Endodermal cell (in vitro differentiated cells): ENCODE data around the gene NRXN2. TPM values are rescaled to one million over a fixed set of nuclear protein-coding genes. Genes with fewer than 3 reads are reported as not detected.

Experiments
- DNase-seq: peaks from one replicate; pipeline ENCODE4 v3.0.0-alpha.2; 2017
- H3K27ac ChIP-seq: 2 replicates; pipeline ENCODE4 v1.5.1; 2013; ENCODE audit warnings: mild to moderate bottlenecking, low read depth, low read length, moderate library complexity
- H3K27me3 ChIP-seq: 2 replicates; pipeline ENCODE4 v1.6.1; 2013; ENCODE audit warnings: mild to moderate bottlenecking, low read length, moderate library complexity; ENCODE audit not compliant: insufficient read depth, control insufficient read depth, poor library complexity, severe bottlenecking
- H3K36me3 ChIP-seq: 2 replicates; pipeline ENCODE4 v1.7.0; 2013; ENCODE audit warnings: mild to moderate bottlenecking, low read length, moderate library complexity; ENCODE audit not compliant: control insufficient read depth, insufficient read depth
- H3K4me1 ChIP-seq: one replicate; pipeline ENCODE4 v1.7.0; 2013; ENCODE audit warnings: low read length; ENCODE audit not compliant: control insufficient read depth, insufficient read depth
- H3K4me3 ChIP-seq: 2 replicates; pipeline ENCODE4 v1.5.1; 2013; ENCODE audit warnings: mild to moderate bottlenecking, low read length, moderate library complexity
- H3K9ac ChIP-seq: 2 replicates; pipeline ENCODE4 v1.6.1; 2013; ENCODE audit warnings: mild to moderate bottlenecking, low read length, moderate library complexity; ENCODE audit not compliant: poor library complexity, severe bottlenecking; ENCODE audit errors: extremely low read depth
- H3K9me3 ChIP-seq: 2 replicates; pipeline ENCODE4 v1.6.1; 2013; ENCODE audit warnings: mild to moderate bottlenecking, low read length, moderate library complexity; ENCODE audit not compliant: control insufficient read depth
- H3K27ac Mint-ChIP-seq: 2 replicates; pipeline ENCODE4 v1.8.0; 2020; ENCODE audit warnings: mixed read lengths
- H3K27me3 Mint-ChIP-seq: 2 replicates; pipeline ENCODE4 v1.8.0; 2021; ENCODE audit warnings: mild to moderate bottlenecking, mixed read lengths; ENCODE audit not compliant: insufficient read depth
- H3K36me3 Mint-ChIP-seq: 2 replicates; pipeline ENCODE4 v1.8.0; 2020; ENCODE audit warnings: low read depth, mixed read lengths
- H3K4me1 Mint-ChIP-seq: 2 replicates; pipeline ENCODE4 v1.8.0; 2020; ENCODE audit warnings: mixed read lengths
- H3K4me3 Mint-ChIP-seq: 2 replicates; pipeline ENCODE4 v1.8.0; 2020; ENCODE audit warnings: mild to moderate bottlenecking, moderate library complexity, mixed read lengths
- H3K9me3 Mint-ChIP-seq: 2 replicates; pipeline ENCODE4 v1.8.0; 2020; ENCODE audit warnings: mild to moderate bottlenecking, mixed read lengths
- WGBS, 2 experiments: methylation state at CpG; one replicate each; pipeline versions ENCODE4 v1.1.5 to v1.1.7; 2013; ENCODE audit warnings: missing lambda C conversion rate in 2 of 2, mixed read lengths in 1 of 2; ENCODE audit not compliant: insufficient coverage in 1 of 2, insufficient read length in 1 of 2; 5-methylcytosine and 5-hydroxymethylcytosine counted together
- long read RNA-seq, 4 experiments: library from polyadenylated mRNA in 2 of 4; library from RNA in 1 of 4; library from capped mRNA in 1 of 4; stranded (forward) in 3 of 4; unstranded in 1 of 4; transcript quantifications; one replicate each; pipeline ENCODE4 v2.0.0, GENCODE V29; 2020 to 2021; ENCODE audit warnings: inconsistent platforms in 1 of 4
- polyA plus RNA-seq, 2 experiments: library from polyadenylated mRNA; stranded (reverse); fragments of 50-300 nt; gene quantifications; one replicate each; pipeline ENCODE4 v1.2.3, GENCODE V29; 2013
- total RNA-seq, 2 donors: library from RNA; stranded (reverse); fragmentation: NEBNext Ultra II Directional in 1 of 2; extraction: Animal tissue kit (Norgen Biotek cat#: 25700) in 1 of 2; gene quantifications; 2 replicates in 1 of 2; 3 replicates in 1 of 2; pipeline ENCODE4 v1.2.1, GENCODE V29; 2021
- TF ChIP-seq, protein P1 (sequence below): fragments of 200-600 bp; sonication (generic); conservative IDR thresholded peaks from 2 replicates; pipeline ENCODE4 v1.5.0; 2021; ENCODE audit warnings: antibody characterized with exemption, mild to moderate bottlenecking

NRXN2 gene
- 1 to 10 TPM in 1 of 2 donors, under 1 TPM in 1; 1.00 to 1.5 TPM for total RNA-seq
- 26.7 TPM for polyA plus RNA-seq (2013, experiment 1 of 2)
- 29.3 TPM for polyA plus RNA-seq (2013, experiment 2 of 2)
- long read RNA-seq, experiment 1 = 0 reads
- long read RNA-seq, experiment 2 = 0 reads
- long read RNA-seq, experiment 3 = 0 reads
- long read RNA-seq, experiment 4 = 0 reads

DNA sequence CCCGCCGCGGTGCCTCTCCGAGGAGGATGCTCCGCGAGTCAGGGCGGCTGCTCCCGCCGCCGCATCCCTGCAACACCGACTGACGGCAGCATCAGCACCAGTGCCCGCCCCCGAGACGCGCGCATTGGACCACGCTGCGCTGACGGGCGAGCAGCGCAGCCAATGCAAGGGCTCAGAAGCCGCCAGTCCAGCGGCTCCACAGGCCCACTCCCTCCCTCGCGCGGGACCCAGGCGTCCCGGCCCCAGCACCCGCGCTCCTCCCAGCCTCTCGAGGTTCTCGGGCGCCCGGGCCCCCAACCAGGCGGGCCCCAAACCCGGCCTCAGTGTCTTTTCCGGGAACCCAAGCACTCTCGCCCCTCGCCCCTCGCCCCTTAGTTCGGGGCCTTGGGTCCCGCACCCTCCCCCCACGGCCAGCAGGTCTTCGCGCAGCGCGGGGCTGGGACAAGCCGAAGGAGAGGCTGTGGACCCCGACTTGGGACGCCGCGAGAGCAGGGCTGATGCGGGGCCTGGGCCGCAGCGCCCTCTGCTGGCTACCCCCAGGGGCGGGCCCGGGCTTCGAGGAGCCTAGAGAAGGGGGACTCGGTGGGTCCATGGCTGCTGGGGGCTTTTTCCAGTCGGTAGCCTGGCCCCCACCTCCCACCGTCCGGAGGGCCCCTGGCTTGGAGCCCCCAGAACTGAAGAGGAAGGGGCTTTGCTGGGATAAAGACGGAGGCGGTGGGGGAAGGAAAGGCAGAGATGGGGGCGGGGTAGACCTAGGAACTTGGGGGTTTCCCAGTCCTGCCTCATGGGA is at the start of gene NRXN2:
TSS of gene NRXN2 (minus strand) at position 81 of the 790 bp plus-strand sequence. CDS start 9,498 bp downstream, outside the sequence.
- Mint-ChIP-seq H3K27ac (no peak within 1 kb of the TSS), H3K27me3 (peaks cover 54% of the 10 kb centered on the region), H3K4me3 (peak within 1 kb of the TSS; percentile 51), H3K9me3 (no peaks in the 10 kb centered on the region), H3K4me1 (peaks cover 7% of the 10 kb centered on the region), H3K36me3 (no peaks in the 10 kb centered on the region)
- H3K9ac ChIP-seq = peak within 1 kb of the TSS; percentile 25
- H3K9me3 ChIP-seq = no peaks in the 10 kb centered on the region
- peak within 1 kb of the TSS; percentile 79 for H3K27ac ChIP-seq
- peak; percentile 95 for DNase-seq
- WGBS, 2 experiments = 3 to 12% methylated on average over 19 to 66 of the region's 66 CpGs
- H3K27me3 ChIP-seq = peaks cover 49% of the 10 kb centered on the region
- no peaks in the 10 kb centered on the region for H3K36me3 ChIP-seq
- peak within 1 kb of the TSS; percentile 76 for H3K4me3 ChIP-seq
- TF ChIP-seq, protein P1, sequence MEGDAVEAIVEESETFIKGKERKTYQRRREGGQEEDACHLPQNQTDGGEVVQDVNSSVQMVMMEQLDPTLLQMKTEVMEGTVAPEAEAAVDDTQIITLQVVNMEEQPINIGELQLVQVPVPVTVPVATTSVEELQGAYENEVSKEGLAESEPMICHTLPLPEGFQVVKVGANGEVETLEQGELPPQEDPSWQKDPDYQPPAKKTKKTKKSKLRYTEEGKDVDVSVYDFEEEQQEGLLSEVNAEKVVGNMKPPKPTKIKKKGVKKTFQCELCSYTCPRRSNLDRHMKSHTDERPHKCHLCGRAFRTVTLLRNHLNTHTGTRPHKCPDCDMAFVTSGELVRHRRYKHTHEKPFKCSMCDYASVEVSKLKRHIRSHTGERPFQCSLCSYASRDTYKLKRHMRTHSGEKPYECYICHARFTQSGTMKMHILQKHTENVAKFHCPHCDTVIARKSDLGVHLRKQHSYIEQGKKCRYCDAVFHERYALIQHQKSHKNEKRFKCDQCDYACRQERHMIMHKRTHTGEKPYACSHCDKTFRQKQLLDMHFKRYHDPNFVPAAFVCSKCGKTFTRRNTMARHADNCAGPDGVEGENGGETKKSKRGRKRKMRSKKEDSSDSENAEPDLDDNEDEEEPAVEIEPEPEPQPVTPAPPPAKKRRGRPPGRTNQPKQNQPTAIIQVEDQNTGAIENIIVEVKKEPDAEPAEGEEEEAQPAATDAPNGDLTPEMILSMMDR = peak; percentile 100
- no peaks in the 10 kb centered on the region for H3K4me1 ChIP-seq

DNA sequence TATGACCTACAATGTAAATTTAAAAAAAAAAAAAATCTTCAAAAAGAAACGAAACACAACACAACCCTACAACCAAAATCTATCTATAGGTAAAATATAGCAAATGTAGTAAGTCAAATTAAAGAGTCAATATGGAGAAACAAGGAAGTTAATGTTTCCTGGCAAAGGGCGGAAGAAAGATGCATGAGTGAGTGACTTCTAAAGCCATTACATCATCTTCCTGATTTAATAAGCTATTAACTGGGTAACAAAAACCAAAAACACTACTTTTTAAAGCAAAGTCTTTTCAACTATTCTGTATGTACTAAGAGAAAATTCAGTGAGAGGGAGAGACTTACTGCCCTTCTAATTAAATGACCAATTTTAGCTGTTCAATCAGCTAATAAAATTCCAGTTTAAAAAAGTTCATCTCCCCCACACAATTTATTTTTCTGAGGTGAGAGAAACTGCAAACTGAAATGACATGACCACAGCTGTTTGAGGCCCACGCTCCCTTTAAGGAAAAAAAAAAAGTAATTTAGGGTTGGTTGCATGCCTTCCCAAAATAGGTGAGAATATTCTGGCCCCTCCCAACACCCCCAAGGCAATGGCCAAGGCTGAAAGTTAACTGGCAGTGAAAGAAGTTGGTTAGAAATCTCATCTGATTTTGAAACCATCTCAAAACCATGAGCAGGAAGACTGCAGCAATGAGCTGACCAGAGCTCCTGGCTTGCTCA is 49.5 kb upstream of the NRXN2 start:
- Histone ChIP-seq H3K27me3 (no peaks in the 10 kb centered on the region), H3K9ac (no peak overlapping the region), H3K9me3 (no peaks in the 10 kb centered on the region), H3K4me3 (no peak overlapping the region), H3K4me1 (peaks cover 5% of the 10 kb centered on the region), H3K27ac (no peak overlapping the region), H3K36me3 (peaks cover 100% of the 10 kb centered on the region)
- no peak for DNase-seq
- H3K27me3 Mint-ChIP-seq = no peaks in the 10 kb centered on the region
- WGBS, 2 experiments = 100% methylated on average over 2 of the region's 3 CpGs; no CpG with 5 or more reads in 1 of the 2 experiments
- no peak overlapping the region for H3K4me3 Mint-ChIP-seq
- TF ChIP-seq, protein P1 = no peak
- H3K4me1 Mint-ChIP-seq = peaks cover 19% of the 10 kb centered on the region
- H3K27ac Mint-ChIP-seq = peak overlapping the region; percentile 82
- no peaks in the 10 kb centered on the region for H3K9me3 Mint-ChIP-seq
- peaks cover 98% of the 10 kb centered on the region for H3K36me3 Mint-ChIP-seq

DNA sequence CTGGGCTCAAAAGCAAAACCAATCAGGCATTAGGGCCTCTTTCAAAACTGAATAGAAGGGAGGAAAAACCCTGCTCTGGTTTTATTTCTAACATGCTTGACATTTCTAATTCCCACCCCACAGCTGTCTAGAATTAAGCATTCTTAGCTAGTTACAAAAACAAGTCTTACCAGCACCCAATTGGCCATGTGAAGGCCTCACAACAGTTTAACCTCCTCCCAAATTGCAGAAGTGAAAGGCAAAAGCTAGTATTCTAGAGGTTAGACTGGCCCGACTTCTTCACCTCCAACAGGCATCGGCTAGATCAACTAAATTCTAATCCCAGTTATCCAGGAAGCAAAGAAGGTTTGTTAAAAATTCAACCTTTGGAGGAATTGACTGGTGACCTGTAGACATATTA is 48.9 kb upstream of the NRXN2 start:
- H3K4me3 ChIP-seq = no peak overlapping the region
- H3K36me3 ChIP-seq = peaks cover 100% of the 10 kb centered on the region
- no peak overlapping the region for H3K9ac ChIP-seq
- H3K27ac ChIP-seq = no peak overlapping the region
- H3K27me3 Mint-ChIP-seq = no peaks in the 10 kb centered on the region
- H3K9me3 ChIP-seq = no peaks in the 10 kb centered on the region
- DNase-seq = no peak
- TF ChIP-seq, protein P1 = no peak
- H3K27me3 ChIP-seq = no peaks in the 10 kb centered on the region
- no peaks in the 10 kb centered on the region for H3K9me3 Mint-ChIP-seq
- H3K36me3 Mint-ChIP-seq = peaks cover 98% of the 10 kb centered on the region
- WGBS, 2 experiments = 100% methylated on average over 2 of the region's 2 CpGs; no CpG with 5 or more reads in 1 of the 2 experiments
- H3K4me1 Mint-ChIP-seq = peaks cover 15% of the 10 kb centered on the region
- H3K4me3 Mint-ChIP-seq = no peak overlapping the region
- peak overlapping the region; percentile 82 for H3K27ac Mint-ChIP-seq
- H3K4me1 ChIP-seq = peaks cover 5% of the 10 kb centered on the region
